ENCODE data around the gene TSHR.
A peak's percentile ranks its signal among the peaks of the same experiment; 100 is the strongest.
"Not testable (repeated sequence)": the region's sequence is repeated elsewhere in the genome, so short reads cannot be mapped to it uniquely, and the experiment has no call there.

The TSHR gene

DNA sequence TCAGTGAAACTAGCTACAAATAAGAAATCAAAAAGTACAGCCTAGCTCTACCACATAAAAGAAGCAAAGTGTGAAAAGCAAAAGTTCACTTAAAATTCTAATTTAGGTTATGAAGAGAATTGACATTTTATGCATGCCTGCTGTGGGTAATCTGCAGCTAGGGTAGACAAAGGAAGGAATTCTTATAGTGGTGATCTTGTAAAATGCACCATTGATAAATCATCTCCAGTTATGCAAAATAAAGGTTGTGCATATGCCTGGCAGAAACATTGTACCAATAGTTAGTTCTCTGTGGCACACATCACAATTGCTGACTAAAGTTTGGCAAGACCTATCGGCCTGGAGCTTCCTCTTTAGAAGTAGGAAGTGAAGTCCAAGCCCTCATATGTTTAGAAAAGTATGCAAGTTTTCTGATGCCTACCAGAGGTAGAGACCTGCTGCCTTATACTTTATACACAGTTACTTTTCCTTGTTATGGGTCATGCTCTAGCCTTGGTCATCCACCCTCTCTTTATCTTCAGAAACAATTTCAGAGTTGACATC, 78.3 kb downstream of the TSHR start:
- ATAC-seq (ENCODE audit: low read depth), result no peak
- peaks cover 10% of the 10 kb centered on the region for H3K9me3 Mint-ChIP-seq
- H3K36me3 Mint-ChIP-seq, result no peaks in the 10 kb centered on the region
- no peak overlapping the region for H3K27ac Mint-ChIP-seq
- H3K4me1 Mint-ChIP-seq, result no peaks in the 10 kb centered on the region
- peaks cover 9% of the 10 kb centered on the region for H3K27me3 Mint-ChIP-seq
- H3K4me3 Mint-ChIP-seq, result no peak overlapping the region
- DNase-seq (ENCODE audit: low spot score in 2 of 2), result no peak

DNA sequence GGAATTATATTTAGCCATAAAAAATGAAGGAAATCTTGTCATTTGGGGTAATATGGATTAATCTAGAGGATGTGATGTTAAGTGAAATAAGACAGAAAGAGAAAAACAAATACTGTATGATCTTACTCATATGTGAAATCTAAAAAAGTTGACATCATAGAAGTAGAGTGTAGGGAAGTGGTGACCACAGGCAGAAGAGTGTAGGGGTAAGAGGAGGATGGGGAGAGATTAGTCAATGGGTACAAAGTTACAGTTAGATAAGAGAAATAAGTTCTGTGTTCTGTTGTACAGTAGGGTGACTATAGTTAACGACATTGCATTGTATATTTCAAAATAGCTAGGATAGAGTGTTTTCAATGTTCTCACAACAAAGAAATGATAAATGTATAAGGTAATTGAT, 87.0 kb downstream of the TSHR start:
- Mint-ChIP-seq H3K27me3 (no peaks in the 10 kb centered on the region), H3K4me1 (no peaks in the 10 kb centered on the region), H3K27ac (no peak overlapping the region), H3K4me3 (no peak overlapping the region), H3K9me3 (peaks cover 15% of the 10 kb centered on the region), H3K36me3 (no peaks in the 10 kb centered on the region)
- DNase-seq (ENCODE audit: low spot score in 2 of 2) (no peak), ATAC-seq (ENCODE audit: low read depth) (no peak)

DNA sequence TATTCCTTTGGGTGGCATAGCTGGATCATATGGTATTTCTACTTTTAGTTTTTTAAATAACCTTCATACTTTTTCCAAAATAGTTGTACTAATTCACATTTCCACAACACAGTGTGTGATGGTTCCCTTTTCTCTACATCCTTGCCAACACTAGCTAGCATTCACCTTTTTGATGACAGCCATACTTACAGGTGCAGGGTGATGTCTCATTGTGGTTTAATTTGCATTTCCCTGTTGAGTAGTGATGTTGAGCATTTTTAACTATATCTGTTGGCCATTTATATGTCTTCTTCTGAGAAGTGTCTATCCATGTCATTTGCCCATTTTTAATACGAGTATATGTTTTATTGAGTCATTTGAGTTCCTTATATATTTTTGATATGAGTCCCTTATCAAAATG, 96.1 kb downstream of the TSHR start:
- H3K4me1 Mint-ChIP-seq, result no peaks in the 10 kb centered on the region
- H3K36me3 Mint-ChIP-seq, result peaks cover 4% of the 10 kb centered on the region
- ATAC-seq (ENCODE audit: low read depth) (peak; percentile 42), DNase-seq (ENCODE audit: low spot score in 2 of 2) (no peak)
- H3K9me3 Mint-ChIP-seq, result peaks cover 12% of the 10 kb centered on the region
- no peak overlapping the region for H3K4me3 Mint-ChIP-seq
- H3K27ac Mint-ChIP-seq, result no peak overlapping the region
- H3K27me3 Mint-ChIP-seq, result no peaks in the 10 kb centered on the region

DNA sequence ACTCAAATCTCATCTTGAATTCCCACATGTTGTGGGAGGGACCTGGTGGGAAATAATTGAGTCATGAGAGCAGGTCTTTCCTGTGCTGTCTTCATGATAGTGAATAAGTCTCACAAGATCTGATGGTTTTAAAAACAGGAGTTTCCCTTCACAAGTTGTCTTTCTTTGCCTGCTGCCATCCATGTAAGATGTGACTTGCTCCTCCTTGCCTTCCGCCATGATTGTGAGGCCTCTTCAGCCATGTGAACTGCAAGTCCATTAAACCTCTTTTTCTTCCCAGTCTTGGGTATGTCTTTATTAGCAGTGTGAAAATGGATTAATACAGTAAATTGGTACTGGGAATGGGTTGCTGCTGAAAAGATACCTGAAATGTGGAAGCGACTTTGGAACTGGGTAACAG, 98.6 kb downstream of the TSHR start:
- ATAC-seq (ENCODE audit: low read depth); H3K4me1 Mint-ChIP-seq; H3K27me3 Mint-ChIP-seq; H3K27ac Mint-ChIP-seq; H3K36me3 Mint-ChIP-seq; H3K4me3 Mint-ChIP-seq; DNase-seq (ENCODE audit: low spot score in 2 of 2): not testable (repeated sequence)
- peaks cover 12% of the 10 kb centered on the region for H3K9me3 Mint-ChIP-seq

DNA sequence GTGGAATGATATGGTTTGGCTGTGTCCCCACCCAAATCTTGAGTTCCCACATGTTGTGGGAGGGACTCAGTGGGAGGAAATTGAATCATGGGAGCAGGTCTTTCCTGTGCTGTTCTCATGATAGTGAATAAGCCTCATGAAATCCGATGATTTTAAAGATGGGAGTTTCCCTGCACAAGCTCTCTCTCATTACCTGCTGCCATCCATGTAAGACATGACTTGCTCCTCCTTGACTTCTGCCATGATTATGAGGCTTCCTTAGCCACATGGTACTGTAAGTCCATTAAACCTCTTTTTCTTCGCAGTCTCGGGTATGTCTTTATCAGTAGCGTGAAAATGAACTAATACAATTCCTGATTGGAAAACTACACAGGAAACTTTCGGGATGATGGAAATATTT, 100.5 kb downstream of the TSHR start:
- ATAC-seq (ENCODE audit: low read depth), result no peak
- no peak overlapping the region for H3K27ac Mint-ChIP-seq
- H3K9me3 Mint-ChIP-seq, result peaks cover 12% of the 10 kb centered on the region
- H3K4me3 Mint-ChIP-seq, result no peak overlapping the region
- no peaks in the 10 kb centered on the region for H3K4me1 Mint-ChIP-seq
- peaks cover 4% of the 10 kb centered on the region for H3K36me3 Mint-ChIP-seq
- H3K27me3 Mint-ChIP-seq, result peaks cover 4% of the 10 kb centered on the region
- no peak for DNase-seq (ENCODE audit: low spot score in 2 of 2)

DNA sequence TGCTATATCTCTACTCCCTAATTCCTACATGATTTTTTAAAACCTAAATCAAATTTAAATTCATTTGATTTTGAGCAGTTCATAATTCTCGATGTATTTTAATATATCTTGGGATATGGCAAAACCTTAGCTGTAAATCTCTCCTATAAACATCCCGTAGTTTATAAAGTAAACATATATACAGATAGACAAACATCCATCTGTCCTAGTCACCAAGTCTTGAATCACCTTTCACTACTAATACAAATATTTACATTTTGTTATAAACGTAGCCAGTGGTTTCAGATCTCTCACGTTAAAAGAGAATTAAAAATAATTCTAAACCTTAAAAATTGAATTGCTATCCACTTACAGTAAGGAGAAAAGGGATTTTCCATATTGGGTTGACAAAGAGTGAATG, 107.0 kb downstream of the TSHR start:
- no peaks in the 10 kb centered on the region for H3K4me1 Mint-ChIP-seq
- H3K27me3 Mint-ChIP-seq, result peaks cover 6% of the 10 kb centered on the region
- ATAC-seq (ENCODE audit: low read depth) (no peak), DNase-seq (ENCODE audit: low spot score in 2 of 2) (no peak)
- no peak overlapping the region for H3K27ac Mint-ChIP-seq
- H3K9me3 Mint-ChIP-seq, result no peaks in the 10 kb centered on the region
- H3K36me3 Mint-ChIP-seq, result no peaks in the 10 kb centered on the region
- no peak overlapping the region for H3K4me3 Mint-ChIP-seq

DNA sequence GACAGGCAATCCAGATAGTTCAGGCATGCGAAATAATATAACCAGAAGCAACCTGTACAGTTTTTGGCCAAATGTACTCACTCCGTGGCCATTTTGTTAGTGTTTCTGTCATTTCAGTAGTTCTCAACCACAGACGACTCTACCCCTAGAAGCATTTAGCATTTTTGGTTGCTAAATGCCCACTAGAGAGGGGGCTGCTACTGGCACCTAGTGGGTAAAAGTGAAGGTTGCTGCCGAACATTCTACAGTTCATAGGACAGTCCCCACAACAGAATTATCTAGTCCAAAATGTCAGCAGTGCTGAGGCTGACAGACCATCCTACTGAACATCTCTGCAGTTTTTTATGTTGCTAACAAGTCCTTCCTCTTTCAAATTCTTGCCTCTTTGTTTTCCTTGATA, 107.4 kb downstream of the TSHR start:
- no peak overlapping the region for H3K27ac Mint-ChIP-seq
- no peaks in the 10 kb centered on the region for H3K9me3 Mint-ChIP-seq
- ATAC-seq (ENCODE audit: low read depth) (peak; percentile 74), DNase-seq (ENCODE audit: low spot score in 2 of 2) (no peak)
- H3K36me3 Mint-ChIP-seq, result no peaks in the 10 kb centered on the region
- H3K4me1 Mint-ChIP-seq, result no peaks in the 10 kb centered on the region
- H3K4me3 Mint-ChIP-seq, result no peak overlapping the region
- H3K27me3 Mint-ChIP-seq, result peaks cover 6% of the 10 kb centered on the region

DNA sequence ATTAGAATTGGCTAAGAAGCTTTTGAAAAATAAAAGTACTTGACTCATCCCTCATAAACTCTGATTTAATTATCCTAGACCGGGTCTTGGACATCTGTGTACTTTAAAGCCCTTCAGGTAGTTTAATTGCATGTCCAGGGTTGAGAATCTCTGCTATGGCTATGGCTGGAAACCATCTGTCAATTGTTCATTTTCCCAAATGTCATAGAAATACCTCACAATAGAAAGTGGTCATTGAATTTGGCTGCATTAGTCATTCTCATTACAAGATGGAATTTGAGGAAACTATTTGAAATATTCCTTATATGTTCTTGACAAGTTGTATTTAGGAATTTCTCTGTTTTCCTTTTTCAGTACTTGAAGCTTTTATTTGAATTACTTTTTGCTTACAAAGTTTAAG, 111.3 kb downstream of the TSHR start:
- H3K36me3 Mint-ChIP-seq, result peaks cover 2% of the 10 kb centered on the region
- H3K27me3 Mint-ChIP-seq, result no peaks in the 10 kb centered on the region
- H3K27ac Mint-ChIP-seq, result no peak overlapping the region
- no peak overlapping the region for H3K4me3 Mint-ChIP-seq
- H3K4me1 Mint-ChIP-seq, result no peaks in the 10 kb centered on the region
- H3K9me3 Mint-ChIP-seq, result peaks cover 6% of the 10 kb centered on the region
- ATAC-seq (ENCODE audit: low read depth), result no peak
- no peak for DNase-seq (ENCODE audit: low spot score in 2 of 2)

DNA sequence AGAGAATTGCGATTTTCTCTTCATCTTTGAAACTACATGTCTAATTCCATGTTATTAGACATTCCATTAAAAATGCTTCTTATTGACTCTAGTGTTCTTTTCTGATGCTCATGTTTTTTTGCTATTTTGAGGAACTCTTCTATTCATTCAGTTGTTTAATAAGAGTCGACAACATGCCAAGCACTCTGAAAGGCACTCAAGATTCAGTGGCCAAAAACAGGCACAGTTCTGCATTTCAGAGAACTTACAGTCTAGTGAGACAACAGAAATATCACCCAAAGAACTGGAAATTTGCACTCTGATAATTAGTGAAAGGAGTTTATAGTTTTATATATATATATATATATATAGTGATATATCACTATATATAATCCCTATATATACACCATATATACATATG, 111.7 kb downstream of the TSHR start:
- H3K4me1 Mint-ChIP-seq, result no peaks in the 10 kb centered on the region
- DNase-seq (ENCODE audit: low spot score in 2 of 2) (no peak), ATAC-seq (ENCODE audit: low read depth) (no peak)
- H3K9me3 Mint-ChIP-seq, result peaks cover 8% of the 10 kb centered on the region
- H3K27ac Mint-ChIP-seq, result no peak overlapping the region
- H3K36me3 Mint-ChIP-seq, result peaks cover 2% of the 10 kb centered on the region
- H3K4me3 Mint-ChIP-seq, result no peak overlapping the region
- no peaks in the 10 kb centered on the region for H3K27me3 Mint-ChIP-seq

DNA sequence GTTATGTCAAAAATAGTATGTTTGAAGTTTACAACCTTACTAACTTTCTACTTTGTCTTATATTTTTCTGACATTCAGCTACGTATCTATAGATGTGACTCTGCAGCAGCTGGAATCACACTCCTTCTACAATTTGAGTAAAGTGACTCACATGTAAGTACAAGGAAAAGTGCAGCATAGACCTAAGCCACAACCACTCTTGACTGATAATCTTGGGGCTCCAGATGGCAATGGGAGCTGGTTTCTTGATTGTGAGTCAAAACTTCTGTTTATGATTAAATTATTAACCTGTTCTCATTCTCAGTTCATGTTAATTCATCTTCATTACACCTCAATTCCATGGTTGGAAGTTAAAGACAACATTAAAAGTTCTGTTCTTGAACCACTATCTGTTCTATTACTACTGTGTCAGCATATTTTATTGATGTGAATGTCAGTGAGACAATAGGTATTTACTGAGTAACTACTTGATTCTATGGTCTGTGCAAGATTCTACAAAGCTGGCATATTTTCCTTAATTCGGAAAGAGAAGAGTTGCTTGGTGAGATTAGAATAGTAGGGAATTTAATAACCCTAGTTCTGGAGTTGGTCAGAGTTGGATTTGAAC, 112.9 kb downstream of the TSHR start:
- DNase-seq (ENCODE audit: low spot score in 2 of 2), result no peak
- ATAC-seq (ENCODE audit: low read depth), result no peak
- Mint-ChIP-seq H3K9me3 (peaks cover 8% of the 10 kb centered on the region), H3K4me1 (no peaks in the 10 kb centered on the region), H3K27me3 (no peaks in the 10 kb centered on the region), H3K36me3 (peaks cover 2% of the 10 kb centered on the region), H3K27ac (no peak overlapping the region), H3K4me3 (no peak overlapping the region)

DNA sequence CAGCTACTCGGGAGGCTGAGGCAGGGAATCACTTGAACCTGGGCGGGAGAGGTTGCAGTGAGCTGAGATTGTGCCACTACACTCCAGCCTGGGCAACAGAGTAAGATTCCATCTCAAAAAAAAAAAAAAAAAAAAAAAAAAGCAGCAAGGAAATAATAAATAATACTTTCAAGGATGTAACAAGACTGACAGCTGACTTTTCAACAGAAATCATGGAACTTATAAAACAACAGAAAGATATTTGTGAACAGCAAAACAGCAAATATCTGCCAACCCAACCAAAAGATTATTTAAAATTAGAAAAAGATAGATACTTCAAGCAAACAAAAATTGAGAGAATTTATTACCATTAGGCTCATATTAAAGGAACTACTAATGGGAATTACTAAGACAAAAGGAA, 115.1 kb downstream of the TSHR start:
- no peaks in the 10 kb centered on the region for H3K4me1 Mint-ChIP-seq
- peaks cover 8% of the 10 kb centered on the region for H3K9me3 Mint-ChIP-seq
- no peaks in the 10 kb centered on the region for H3K27me3 Mint-ChIP-seq
- H3K4me3 Mint-ChIP-seq, result no peak overlapping the region
- no peak for ATAC-seq (ENCODE audit: low read depth)
- peaks cover 2% of the 10 kb centered on the region for H3K36me3 Mint-ChIP-seq
- no peak for DNase-seq (ENCODE audit: low spot score in 2 of 2)
- no peak overlapping the region for H3K27ac Mint-ChIP-seq

DNA sequence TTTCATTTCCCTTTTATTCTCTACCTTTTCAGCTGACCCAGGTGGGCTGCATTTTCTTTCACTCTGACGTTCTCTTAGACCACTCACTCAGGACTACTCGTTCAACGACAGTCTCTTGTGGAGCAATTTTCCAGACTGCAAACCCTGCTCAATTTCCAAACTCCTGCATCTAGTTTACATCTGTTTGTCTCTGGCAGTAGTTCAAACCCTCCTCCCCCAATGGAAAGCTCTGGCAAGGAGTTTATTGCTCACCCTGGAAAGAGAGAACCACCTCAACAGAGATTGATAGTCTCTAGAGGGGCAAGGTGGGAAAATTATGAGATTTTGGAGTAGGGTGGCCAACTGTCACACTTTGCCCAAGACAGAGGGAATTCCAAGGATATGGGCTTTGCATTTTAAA, 130.2 kb downstream of the TSHR start:
- ATAC-seq (ENCODE audit: low read depth), result no peak
- H3K4me1 Mint-ChIP-seq, result no peaks in the 10 kb centered on the region
- no peak for DNase-seq (ENCODE audit: low spot score in 2 of 2)

DNA sequence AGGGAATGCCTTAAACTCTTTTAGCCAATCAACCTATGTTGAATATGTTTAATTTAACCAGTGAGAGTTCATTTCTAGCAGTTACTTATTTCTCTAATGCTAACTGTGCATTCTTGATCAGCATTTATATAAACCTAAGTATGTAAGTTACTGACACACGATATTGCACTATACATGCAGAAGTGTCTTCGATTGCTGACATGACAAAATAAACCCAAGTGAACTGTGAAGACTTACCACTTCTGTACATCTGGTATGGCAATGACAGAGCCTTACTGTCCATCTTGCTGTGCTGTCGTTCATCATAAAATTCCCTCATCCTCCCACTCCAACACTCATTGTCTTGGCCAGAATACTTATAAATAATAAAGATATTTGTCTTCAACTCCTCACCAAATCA, 131.8 kb downstream of the TSHR start:
- Mint-ChIP-seq H3K27me3 (peaks cover 3% of the 10 kb centered on the region), H3K36me3 (no peaks in the 10 kb centered on the region), H3K4me3 (no peak overlapping the region), H3K4me1 (no peaks in the 10 kb centered on the region), H3K27ac (no peak overlapping the region), H3K9me3 (peaks cover 4% of the 10 kb centered on the region)
- no peak for ATAC-seq (ENCODE audit: low read depth)
- DNase-seq (ENCODE audit: low spot score in 2 of 2), result no peak

More for the DNA sequence above, 130.2 kb downstream of the TSHR start:
- no peak overlapping the region for H3K4me3 Mint-ChIP-seq
- H3K27me3 Mint-ChIP-seq, result peaks cover 3% of the 10 kb centered on the region
- no peaks in the 10 kb centered on the region for H3K36me3 Mint-ChIP-seq
- H3K9me3 Mint-ChIP-seq, result peaks cover 4% of the 10 kb centered on the region
- H3K27ac Mint-ChIP-seq, result no peak overlapping the region

DNA sequence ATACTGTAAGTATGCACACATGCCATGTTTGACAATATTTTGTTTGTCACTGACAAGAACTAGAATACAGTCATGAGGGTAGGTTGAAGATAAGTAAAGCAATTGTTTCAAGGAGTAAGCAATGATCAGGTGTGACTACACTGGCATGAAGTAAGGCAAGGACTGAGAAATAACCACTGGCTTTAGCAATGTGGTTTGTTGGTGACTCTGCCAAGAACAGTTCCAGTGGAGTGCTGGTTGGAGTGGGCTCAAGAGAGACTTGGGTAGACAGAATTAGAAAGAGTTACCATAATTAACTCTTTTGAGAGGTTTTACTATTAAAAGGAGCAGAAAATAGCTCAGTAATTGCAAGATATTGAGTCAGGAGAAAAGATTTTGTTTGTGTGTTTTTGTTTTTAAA, 135.7 kb downstream of the TSHR start:
- no peaks in the 10 kb centered on the region for H3K4me1 Mint-ChIP-seq
- no peaks in the 10 kb centered on the region for H3K9me3 Mint-ChIP-seq
- no peaks in the 10 kb centered on the region for H3K27me3 Mint-ChIP-seq
- H3K36me3 Mint-ChIP-seq, result no peaks in the 10 kb centered on the region
- no peak overlapping the region for H3K27ac Mint-ChIP-seq
- H3K4me3 Mint-ChIP-seq, result no peak overlapping the region
- ATAC-seq (ENCODE audit: low read depth) (no peak), DNase-seq (ENCODE audit: low spot score in 2 of 2) (no peak)

DNA sequence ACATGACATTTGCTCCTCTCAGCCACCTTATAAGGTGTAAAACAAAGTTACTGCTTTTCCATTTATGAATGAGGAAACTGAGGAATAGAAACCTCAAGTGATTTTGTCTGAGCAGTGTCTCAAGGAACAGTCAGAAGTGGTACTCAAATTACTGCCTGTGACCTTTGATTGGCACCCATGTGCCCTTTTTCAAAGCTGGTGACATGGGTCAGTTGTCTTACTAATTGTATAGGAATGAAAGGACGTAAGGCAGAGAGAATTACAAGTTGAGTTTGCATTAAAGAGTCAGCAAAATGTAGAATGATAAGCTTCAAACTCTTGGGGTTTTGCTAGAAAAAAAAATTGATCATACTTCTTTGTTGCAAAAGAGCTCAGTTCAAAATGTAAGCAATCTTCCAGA, 136.2 kb downstream of the TSHR start:
- ATAC-seq (ENCODE audit: low read depth) (no peak), DNase-seq (ENCODE audit: low spot score in 2 of 2) (no peak)
- Mint-ChIP-seq H3K27me3 (no peaks in the 10 kb centered on the region), H3K4me1 (no peaks in the 10 kb centered on the region), H3K27ac (no peak overlapping the region), H3K36me3 (no peaks in the 10 kb centered on the region), H3K4me3 (no peak overlapping the region), H3K9me3 (no peaks in the 10 kb centered on the region)
